Thymus (tissue), 14 donors: Measurements from ENCODE around the gene RDX. TPM values are rescaled to one million over a fixed set of nuclear protein-coding genes. Genes with fewer than 3 reads are reported as not detected.
A peak's percentile ranks its signal among the peaks of the same experiment; 100 is the strongest.

Experiments used
- DNase-seq, 9 donors: peaks; one replicate each; pipeline ENCODE4 v3.0.0-alpha.2; 2013; ENCODE audit warnings: low spot score in 9 of 9, low read depth in 6 of 9, missing footprints in 1 of 9
- H3K27ac ChIP-seq, 2 donors: one replicate each; pipeline ENCODE4 v1.5.1; 2013; ENCODE audit warnings: control low read depth in 1 of 2, low read depth in 1 of 2, low read length in 1 of 2, mild to moderate bottlenecking in 1 of 2, moderate library complexity in 1 of 2
- H3K27me3 ChIP-seq, 2 donors: one replicate each; pipeline ENCODE4 v1.5.1; 2013; ENCODE audit warnings: low read length in 1 of 2; ENCODE audit not compliant: control insufficient read depth in 2 of 2, insufficient read depth in 1 of 2
- H3K36me3 ChIP-seq, 2 donors: one replicate each; pipeline ENCODE4 v1.5.1; 2013; ENCODE audit warnings: low read length in 1 of 2, mild to moderate bottlenecking in 1 of 2, moderate library complexity in 1 of 2; ENCODE audit not compliant: control insufficient read depth in 2 of 2, insufficient read depth in 2 of 2
- H3K4me1 ChIP-seq, 2 donors: one replicate each; pipeline ENCODE4 v1.5.1; 2013; ENCODE audit warnings: low read length in 2 of 2; ENCODE audit not compliant: control insufficient read depth in 2 of 2, insufficient read depth in 2 of 2
- H3K4me3 ChIP-seq, 2 donors: one replicate each; pipeline ENCODE4 v1.5.1; 2013; ENCODE audit warnings: low read length in 2 of 2, control low read depth in 1 of 2, mild to moderate bottlenecking in 1 of 2
- H3K9me3 ChIP-seq, 2 donors: one replicate each; pipeline ENCODE4 v1.5.1; 2013; ENCODE audit warnings: low read length in 1 of 2, mild to moderate bottlenecking in 1 of 2; ENCODE audit not compliant: control insufficient read depth in 2 of 2, insufficient read depth in 1 of 2
- WGBS: extraction: QIAGEN DNeasy Blood & Tissue Kit; methylation state at CpG from one replicate; pipeline ENCODE4 v1.1.7; 2013; 5-methylcytosine and 5-hydroxymethylcytosine counted together
- long read RNA-seq, 10 donors: transcript quantifications; one replicate each; lab custom pipeline, GENCODE V29; 2026
- polyA plus RNA-seq: library from polyadenylated mRNA; stranded (reverse); fragments of 200-250 nt; gene quantifications from one replicate; pipeline ENCODE4 v1.2.3, GENCODE V29; 2013
- total RNA-seq: library from RNA; stranded (reverse); fragments of 120-200 nt; gene quantifications from one replicate; pipeline ENCODE4 v1.2.4, GENCODE V29; 2013
- donor health status: healthy.

Gene RDX
- total RNA-seq: 24.1 TPM
- 23.5 TPM for polyA plus RNA-seq
- long read RNA-seq, donor 1, full-length matches to known transcripts: 3 of 3 reads
- long read RNA-seq, donor 1, partial matches to known transcripts: 0 of 3 reads
- long read RNA-seq, donor 1, other reads (novel, unspliced or antisense): 0 of 3 reads
- long read RNA-seq, donor 2: 0 reads
- long read RNA-seq, donor 3, full-length matches to known transcripts: 3 of 3 reads
- long read RNA-seq, donor 3, partial matches to known transcripts: 0 of 3 reads
- long read RNA-seq, donor 3, other reads (novel, unspliced or antisense): 0 of 3 reads
- long read RNA-seq, donor 4: 0 reads
- long read RNA-seq, donor 5, full-length matches to known transcripts: 4 of 10 reads
- long read RNA-seq, donor 5, partial matches to known transcripts: 6 of 10 reads
- long read RNA-seq, donor 5, other reads (novel, unspliced or antisense): 0 of 10 reads
- long read RNA-seq, donor 6, full-length matches to known transcripts: 5 of 141 reads
- long read RNA-seq, donor 6, partial matches to known transcripts: 37 of 141 reads
- long read RNA-seq, donor 6, other reads (novel, unspliced or antisense): 99 of 141 reads
- long read RNA-seq, donor 7, partial matches to known transcripts: 8 of 10 reads
- long read RNA-seq, donor 7, other reads (novel, unspliced or antisense): 0 of 10 reads
- long read RNA-seq, donor 8, full-length matches to known transcripts: 2 of 7 reads
- long read RNA-seq, donor 8, partial matches to known transcripts: 5 of 7 reads
- long read RNA-seq, donor 8, other reads (novel, unspliced or antisense): 0 of 7 reads
- long read RNA-seq, donor 9, full-length matches to known transcripts: 2 of 86 reads
- long read RNA-seq, donor 9, partial matches to known transcripts: 17 of 86 reads
- long read RNA-seq, donor 9, other reads (novel, unspliced or antisense): 67 of 86 reads
- long read RNA-seq, donor 10, partial matches to known transcripts: 7 of 9 reads
- long read RNA-seq, donor 10, other reads (novel, unspliced or antisense): 0 of 9 reads

- Histone ChIP-seq H3K36me3 (peaks cover 0 to 2% of the 10 kb centered on the region in 2 donors), H3K4me3 (peak within 1 kb of the TSS; percentile 71 to 98), H3K4me1 (peaks cover 3 to 7% of the 10 kb centered on the region in 2 donors), H3K27ac (peak within 1 kb of the TSS; percentile 79 to 86), H3K27me3 (peaks cover 0 to 18% of the 10 kb centered on the region in 2 donors), H3K9me3 (no peaks in the 10 kb centered on the region)
- WGBS: under 1% methylated on average over 113 of the region's 113 CpGs
- peak in 6 of 9 donors; percentile 26 to 67 (median 46) for DNase-seq
Measured at GRCh38 chr11:110296226-110297075, at the start of gene RDX. Gene RDX (minus strand): TSS chr11:110296614. CDS start chr11:110279692, 16,922 bp downstream.

- no peak for DNase-seq
- Histone ChIP-seq H3K36me3 (no peaks in the 10 kb centered on the region), H3K4me1 (peaks cover 0 to 5% of the 10 kb centered on the region in 2 donors), H3K9me3 (no peaks in the 10 kb centered on the region), H3K4me3 (no peak overlapping the region), H3K27me3 (no peaks in the 10 kb centered on the region), H3K27ac (no peak overlapping the region)
- WGBS: 38% methylated on average over 3 of the region's 3 CpGs
Measured at GRCh38 chr11:110345743-110346142, 49.3 kb upstream of the RDX start.

GRCh38 chr11:110340436-110340835 is 44.0 kb upstream of the RDX start:
- 64% methylated on average over 2 of the region's 2 CpGs for WGBS
- no peak overlapping the region for H3K4me3 ChIP-seq
- no peak for DNase-seq
- no peaks in the 10 kb centered on the region for H3K36me3 ChIP-seq
- no peaks in the 10 kb centered on the region for H3K9me3 ChIP-seq
- H3K27ac ChIP-seq: no peak overlapping the region
- no peaks in the 10 kb centered on the region for H3K4me1 ChIP-seq
- H3K27me3 ChIP-seq: no peaks in the 10 kb centered on the region

GRCh38 chr11:110339456-110340250 is 43.2 kb upstream of the RDX start:
- Histone ChIP-seq H3K36me3 (no peaks in the 10 kb centered on the region), H3K9me3 (no peaks in the 10 kb centered on the region), H3K27ac (no peak overlapping the region), H3K4me3 (no peak overlapping the region), H3K27me3 (no peaks in the 10 kb centered on the region), H3K4me1 (no peaks in the 10 kb centered on the region)
- 73% methylated on average over 3 of the region's 3 CpGs for WGBS
- DNase-seq: no peak

GRCh38 chr11:110338684-110339083 is 42.3 kb upstream of the RDX start:
- H3K4me3 ChIP-seq: no peak overlapping the region
- H3K27ac ChIP-seq: no peak overlapping the region
- H3K27me3 ChIP-seq: no peaks in the 10 kb centered on the region
- no peaks in the 10 kb centered on the region for H3K4me1 ChIP-seq
- WGBS: 82% methylated on average over 5 of the region's 5 CpGs
- H3K9me3 ChIP-seq: no peaks in the 10 kb centered on the region
- H3K36me3 ChIP-seq: no peaks in the 10 kb centered on the region
- no peak for DNase-seq

GRCh38 chr11:110337570-110338193 is 41.3 kb upstream of the RDX start:
- Histone ChIP-seq H3K9me3 (no peaks in the 10 kb centered on the region), H3K27me3 (no peaks in the 10 kb centered on the region), H3K4me3 (no peak overlapping the region), H3K27ac (no peak overlapping the region), H3K36me3 (no peaks in the 10 kb centered on the region), H3K4me1 (no peaks in the 10 kb centered on the region)
- no peak for DNase-seq
- 95% methylated on average over 4 of the region's 4 CpGs for WGBS

- Histone ChIP-seq H3K27me3 (no peaks in the 10 kb centered on the region), H3K4me1 (no peaks in the 10 kb centered on the region), H3K9me3 (no peaks in the 10 kb centered on the region), H3K4me3 (no peak overlapping the region), H3K36me3 (no peaks in the 10 kb centered on the region), H3K27ac (no peak overlapping the region)
- WGBS: 95% methylated on average over 3 of the region's 3 CpGs
- DNase-seq: no peak
Measured at GRCh38 chr11:110336054-110336453, 39.6 kb upstream of the RDX start.

GRCh38 chr11:110335358-110335757 is 38.9 kb upstream of the RDX start:
- WGBS: 99% methylated on average over 4 of the region's 4 CpGs
- no peak overlapping the region for H3K4me3 ChIP-seq
- H3K9me3 ChIP-seq: no peaks in the 10 kb centered on the region
- H3K36me3 ChIP-seq: no peaks in the 10 kb centered on the region
- H3K27ac ChIP-seq: no peak overlapping the region
- no peaks in the 10 kb centered on the region for H3K27me3 ChIP-seq
- DNase-seq: no peak
- H3K4me1 ChIP-seq: no peaks in the 10 kb centered on the region
